Measurements from ENCODE around the gene LOC101059915.

LOC101059915 gene

GRCh38 chrX:71667328-71668247, at the start of gene LOC101059915:
Gene LOC101059915 (plus strand): TSS chrX:71667546.
- DNase-seq: no peak

DNA sequence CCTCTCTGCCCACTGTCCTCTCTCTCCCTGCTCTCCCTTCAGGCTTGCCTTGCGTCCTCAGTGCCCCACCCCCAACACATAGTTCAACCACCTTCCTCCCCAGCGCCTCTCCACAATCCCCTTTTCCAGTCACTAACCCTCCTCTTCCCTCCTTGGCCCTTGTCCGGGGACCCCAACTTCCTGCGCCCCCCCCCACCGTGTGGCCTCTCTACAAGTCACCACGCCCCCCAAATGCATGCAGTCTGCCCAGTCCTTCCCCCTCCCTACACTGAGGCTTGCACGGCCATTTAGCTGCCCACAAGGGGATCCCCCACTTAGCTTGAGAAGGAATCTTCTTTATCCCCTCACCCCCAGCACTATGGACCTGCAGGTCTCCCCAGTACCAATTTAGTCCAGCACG, 49.6 kb upstream of the LOC101059915 start:
- no peak for DNase-seq

DNA sequence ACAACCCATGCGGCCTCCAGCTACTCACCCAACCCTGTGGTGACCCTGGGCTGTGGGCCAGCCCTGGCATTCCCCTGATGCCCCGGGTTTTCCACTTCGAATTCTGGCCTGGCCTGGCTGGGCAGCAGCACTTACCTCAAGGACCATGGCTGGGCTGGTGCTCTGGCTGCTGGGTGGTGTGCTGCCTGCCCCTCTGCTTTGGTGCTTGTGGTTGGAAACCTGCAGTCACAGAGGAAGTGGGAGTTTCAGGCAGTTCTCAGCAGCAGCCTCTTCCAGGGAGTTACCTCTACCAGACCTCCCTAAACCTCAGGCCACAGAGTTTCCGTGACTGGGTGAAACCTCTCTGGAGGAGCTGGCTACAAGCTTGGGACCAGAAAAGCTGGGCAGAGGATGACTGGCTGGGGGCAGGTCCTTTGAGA, 49.0 kb upstream of the LOC101059915 start, which contains the start of gene CXCR3:
CXCR3 (minus strand) TSS at position 209 of the 419 bp plus-strand sequence; CDS start at position 147, 62 bp downstream.
- no peak for DNase-seq

DNA sequence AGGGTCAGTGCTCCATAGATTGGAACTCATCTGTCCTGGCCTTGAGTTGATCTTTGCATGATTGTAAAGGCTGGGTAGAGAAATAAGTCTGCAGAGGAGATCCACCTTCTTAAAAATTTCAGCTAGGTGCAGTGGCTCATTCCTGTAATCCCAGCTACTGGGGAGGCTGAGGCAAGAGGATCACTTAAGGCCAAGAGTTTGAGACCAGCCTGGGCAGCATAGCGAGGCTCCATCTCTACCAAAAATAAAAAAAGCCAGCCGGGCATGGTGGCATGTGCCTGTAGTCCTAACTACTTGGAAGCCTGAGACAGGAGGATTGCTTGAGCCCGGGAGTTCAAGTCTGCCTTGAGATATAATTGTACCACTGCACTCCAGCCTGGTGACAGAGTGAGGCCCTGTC, 48.6 kb upstream of the LOC101059915 start:
- no peak for DNase-seq

DNA sequence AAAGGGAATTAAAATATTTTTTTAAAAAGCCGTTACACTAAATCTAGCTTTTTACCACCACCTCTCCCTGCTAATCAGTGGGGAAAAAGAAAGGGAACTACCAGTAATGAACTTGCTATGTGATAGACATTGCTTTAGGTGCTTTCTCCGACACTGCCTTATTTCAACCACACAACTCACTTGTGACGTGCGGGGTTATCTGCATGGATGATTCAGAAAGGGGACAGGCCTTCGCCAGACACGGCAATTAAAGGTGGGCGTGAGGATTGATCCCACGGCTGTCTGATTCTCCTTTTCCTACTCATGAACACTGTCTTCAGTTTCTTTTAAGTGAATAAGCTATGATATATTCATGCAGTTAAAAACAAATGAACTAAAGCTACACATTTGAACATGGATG, 48.2 kb upstream of the LOC101059915 start:
- no peak for DNase-seq

GRCh38 chrX:71619986-71620385, 47.4 kb upstream of the LOC101059915 start:
- DNase-seq: no peak

- no peak for DNase-seq
Measured at GRCh38 chrX:71621603-71622002, 45.7 kb upstream of the LOC101059915 start.

DNA sequence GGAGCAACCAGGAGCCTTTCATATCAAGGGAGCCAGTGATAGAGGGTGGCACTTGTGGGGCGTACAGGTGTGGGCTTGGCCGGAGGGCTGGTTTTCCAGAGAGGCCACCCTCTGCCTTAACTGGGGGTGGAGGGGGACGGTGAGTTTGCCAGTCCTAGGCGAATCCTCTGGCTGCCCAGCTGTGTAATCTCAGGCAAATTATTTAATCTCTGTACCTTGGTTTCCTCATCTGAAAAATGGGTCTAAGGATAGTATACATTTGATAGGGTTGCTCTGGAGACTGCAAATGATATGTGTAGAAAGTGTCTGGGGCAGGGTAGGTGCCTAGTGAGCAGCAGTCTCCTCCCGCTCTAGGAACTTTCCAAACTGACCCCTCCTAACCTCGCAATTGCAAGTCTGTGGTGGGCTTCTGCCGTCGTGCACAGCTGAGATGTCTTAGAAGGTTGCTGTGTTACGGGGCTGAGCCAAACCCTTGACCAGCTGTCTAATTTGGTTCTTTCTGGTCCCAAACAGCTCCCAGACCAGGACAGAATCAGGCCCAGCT, 45.2 kb upstream of the LOC101059915 start:
- no peak for DNase-seq

GRCh38 chrX:71622576-71623450, 44.5 kb upstream of the LOC101059915 start:
- peak; percentile 11 to 30 for DNase-seq

GRCh38 chrX:71623714-71624113, 43.6 kb upstream of the LOC101059915 start:
- DNase-seq: no peak

DNA sequence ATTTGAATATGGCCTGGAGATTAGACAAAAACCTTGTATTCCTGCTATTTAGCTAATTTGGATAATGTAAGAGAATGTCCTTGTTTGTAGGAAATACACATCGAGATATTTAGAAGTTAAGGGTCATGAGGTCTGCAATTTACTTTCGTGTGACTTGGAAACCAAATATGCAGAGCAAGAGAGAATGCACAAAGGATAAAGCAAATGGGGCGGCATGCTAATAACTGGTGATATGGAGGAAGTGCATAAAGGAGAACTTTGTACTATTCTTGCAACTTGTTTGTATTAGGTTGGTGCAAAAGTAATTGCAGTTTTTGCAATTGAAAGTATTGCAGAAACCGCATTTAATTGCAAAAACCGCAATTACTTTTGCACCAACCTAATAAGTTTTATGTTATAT, 41.9 kb upstream of the LOC101059915 start:
- no peak for DNase-seq

DNA sequence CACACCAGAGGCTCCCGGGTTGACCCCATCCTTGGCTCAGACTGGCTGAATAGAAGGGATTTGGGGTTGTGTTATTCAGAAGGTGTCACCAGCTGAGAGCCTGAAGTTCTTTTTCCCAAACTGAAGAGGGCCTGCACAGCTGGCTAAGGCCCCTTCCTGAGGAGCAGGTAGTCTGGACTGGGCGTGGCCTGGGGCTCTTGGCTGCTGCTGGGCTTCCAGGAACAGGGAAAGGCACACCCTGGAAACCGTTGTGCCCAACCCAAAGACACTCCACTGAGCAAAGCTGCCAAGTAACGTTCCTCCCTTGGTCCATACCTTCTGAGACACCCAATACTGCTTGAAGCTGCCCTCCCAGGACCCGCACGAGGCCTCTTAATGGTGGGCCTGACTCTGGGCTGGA, 40.8 kb upstream of the LOC101059915 start:
- no peak for DNase-seq

- DNase-seq: no peak
Measured at GRCh38 chrX:71627588-71628404, 39.5 kb upstream of the LOC101059915 start.

DNA sequence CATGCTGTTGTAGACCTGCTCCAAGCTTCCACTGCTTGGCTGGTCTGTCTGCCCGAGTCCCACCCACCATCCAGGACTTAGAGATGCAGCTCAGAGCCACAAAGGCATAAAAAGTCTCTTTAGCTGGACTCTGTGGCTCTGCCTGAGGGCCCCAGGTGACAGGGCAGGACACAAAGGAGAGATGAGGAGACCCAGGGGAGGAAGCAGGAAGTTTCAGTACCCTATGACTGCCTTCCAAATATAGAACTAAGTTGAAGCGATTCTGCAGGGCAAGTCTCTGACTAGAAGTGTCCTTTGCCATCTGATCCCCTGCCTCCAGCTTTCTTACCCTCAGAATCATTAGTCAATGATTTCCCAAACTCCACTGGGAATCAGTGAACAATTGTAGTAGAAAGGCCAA, 37.9 kb upstream of the LOC101059915 start:
- no peak for DNase-seq

DNA sequence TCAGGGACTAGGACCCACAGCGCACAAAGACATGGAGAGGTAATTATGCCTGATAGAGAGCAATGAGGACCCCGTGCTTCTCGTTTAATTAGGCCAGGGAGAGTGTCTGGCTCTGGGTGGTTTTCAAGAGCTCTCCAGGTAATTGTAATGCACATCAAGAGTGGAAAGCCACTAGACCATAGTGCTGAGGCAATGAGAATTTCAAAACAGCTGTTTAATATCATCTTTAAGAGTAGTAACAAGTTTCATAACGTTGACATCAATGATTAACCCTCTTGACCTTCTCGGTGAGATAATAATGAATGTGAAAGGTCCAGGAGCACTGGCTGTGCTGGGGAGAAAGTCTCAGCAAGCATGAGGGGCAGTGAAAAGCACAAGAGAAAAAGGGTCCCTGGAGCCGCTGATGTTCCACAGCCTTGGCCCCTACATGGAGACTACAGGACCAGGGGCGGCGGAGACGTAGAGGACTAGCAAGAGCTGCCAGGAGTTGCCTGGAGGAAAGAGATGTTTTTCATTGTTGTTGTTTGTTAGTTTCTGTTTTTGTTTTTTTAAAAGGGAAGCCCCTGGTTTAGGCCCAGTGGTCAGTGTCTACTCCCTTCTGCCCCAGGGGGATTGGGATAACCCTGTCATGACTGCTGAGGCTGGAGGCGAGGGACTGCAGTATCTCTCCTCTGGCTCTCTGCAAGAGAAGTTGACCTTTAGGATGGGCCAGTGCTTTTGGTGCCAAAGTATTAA, 34.3 kb upstream of the LOC101059915 start:
- DNase-seq: no peak

DNA sequence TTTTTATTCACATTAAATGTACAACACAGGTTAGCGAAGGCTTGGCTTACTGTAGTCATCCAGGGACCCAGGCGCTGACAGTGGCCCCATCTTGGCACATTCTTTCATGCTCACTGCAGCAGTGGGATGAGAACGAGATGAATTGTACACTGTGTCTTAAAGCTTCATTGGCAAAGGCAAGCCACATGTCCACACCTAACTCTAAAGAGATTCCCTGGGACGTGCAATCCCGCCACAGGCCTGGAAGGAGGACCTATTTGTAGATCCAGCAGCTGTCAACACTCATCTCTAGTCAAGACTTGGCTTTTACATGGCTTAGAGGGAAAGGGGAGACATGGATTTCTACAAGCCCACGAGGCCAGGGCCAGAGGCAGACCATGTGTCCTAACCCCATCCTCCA, 33.0 kb upstream of the LOC101059915 start:
- no peak for DNase-seq

DNA sequence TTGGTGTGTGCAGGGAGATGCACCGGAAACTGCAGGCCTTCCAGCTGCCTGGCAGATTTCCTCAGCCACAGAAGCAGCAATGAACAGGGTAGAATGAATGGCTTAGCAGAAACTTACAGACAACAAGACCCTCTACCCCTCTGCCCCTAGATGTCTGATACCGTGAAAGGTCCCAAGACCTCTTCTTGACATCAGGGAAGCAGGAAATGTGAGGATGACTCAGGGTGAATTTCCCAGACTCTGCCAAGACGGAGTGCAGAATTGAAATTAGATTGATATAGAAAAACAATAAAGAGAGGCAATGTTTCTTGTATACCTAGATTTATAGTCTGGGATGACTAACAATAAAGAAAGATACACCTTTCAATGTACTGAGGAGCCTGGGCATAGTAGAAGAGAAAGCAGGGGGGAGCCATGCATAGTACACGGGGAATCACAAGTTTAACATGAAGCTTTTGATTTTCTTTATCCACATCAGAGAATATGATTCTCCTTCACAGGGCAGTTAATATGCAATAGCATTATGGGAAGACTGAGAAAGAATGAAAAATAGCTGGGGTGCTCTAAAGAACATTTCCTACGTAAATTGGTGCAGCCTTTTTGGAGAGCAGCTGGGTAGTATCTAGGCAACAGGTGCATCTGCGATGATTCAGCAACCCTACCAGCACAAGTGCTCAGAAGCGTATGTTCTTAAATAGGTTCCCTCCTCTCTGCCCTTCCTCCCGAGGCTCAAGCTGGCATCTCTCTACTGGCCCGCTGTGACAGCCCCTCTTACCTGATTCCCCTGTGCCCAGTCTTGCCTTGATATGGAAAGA, 30.7 kb upstream of the LOC101059915 start:
- peak in 1 of 2 donors; percentile 5 for DNase-seq

DNA sequence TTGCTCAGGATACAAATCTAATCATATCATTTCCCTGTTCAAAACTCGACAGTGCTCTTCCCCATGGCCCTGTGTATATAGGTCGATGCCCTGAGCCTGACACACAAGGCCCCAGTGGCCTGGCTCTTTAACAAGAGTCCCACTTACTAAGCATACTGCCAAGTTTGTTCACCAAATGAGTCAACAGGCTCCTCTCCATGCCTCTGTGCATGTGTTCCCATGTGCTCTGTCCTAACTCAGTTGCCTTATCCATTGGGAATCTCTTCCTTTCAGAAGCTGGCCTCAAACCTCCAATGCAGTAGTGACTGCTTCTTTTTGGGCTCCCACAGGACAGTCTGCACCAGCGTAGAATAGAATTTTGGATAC, 30.1 kb upstream of the LOC101059915 start:
- no peak for DNase-seq

DNA sequence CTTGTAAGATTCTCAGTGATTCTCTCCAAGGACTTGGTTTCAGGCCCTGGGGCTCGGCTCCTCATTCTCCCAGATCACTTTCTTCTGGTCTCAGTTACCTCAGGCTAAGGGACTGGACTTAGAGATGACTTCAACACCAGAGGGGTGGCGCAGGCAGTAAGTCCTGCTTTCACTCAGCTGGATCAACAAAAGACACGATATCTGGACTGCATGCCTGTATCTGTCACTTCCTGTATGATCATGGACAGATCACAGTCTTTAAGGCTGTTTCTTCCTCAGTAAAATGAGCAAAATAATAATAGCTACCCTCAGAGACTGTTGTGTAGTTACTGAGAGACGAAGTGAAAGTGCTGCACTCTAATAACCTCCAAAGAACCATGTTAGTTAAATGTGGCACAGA, 29.5 kb upstream of the LOC101059915 start:
- DNase-seq: no peak

DNA sequence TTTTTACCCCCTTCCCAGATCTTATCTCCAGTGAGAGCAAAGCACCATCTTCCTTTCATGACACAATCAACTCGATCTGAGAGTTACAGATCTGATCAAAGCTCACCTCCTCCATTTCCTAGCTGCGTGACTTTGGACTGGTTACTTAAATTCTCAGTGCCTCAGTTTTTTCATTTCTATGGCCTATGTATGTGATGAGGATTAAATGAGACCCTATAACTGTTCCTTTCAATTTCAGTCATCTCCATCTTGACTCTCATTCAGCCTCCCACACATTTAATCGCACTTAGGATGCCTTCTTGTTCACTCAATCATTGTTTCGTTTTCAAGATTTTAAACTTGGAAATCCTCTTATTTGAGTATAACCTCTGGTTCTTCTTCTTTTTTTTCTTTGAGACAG, 28.9 kb upstream of the LOC101059915 start:
- no peak for DNase-seq

DNA sequence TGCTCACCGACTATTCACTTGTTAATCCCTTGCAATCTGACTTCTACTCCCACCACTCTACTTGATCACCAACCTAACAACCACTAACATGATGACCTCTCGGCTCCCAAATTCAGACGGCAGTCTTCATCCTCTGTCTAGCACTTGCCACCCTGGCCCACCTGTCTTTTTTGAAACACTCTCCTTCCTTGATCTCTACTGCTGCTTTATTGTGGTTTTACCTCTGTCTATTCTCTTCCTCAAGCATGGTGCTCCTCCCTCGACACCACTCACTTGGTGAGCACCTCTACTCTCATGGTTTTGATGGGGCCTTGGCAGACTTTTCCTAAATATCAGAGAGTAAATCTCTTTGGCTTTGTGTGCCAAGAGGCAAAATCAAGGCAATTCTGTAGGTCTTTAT, 27.3 kb upstream of the LOC101059915 start:
- no peak for DNase-seq
